GM10248 (cell line): Measurements from ENCODE around the gene CRTC1.

Experiments used
- CTCF ChIA-PET: fragments of 300-600 bp; sonication (Branson Sonifier 250); formaldehyde crosslinking; extraction: SDS; loops from one replicate; lab custom pipeline; 2021; ENCODE audit warnings: antibody characterized with exemption; lab: Yijun Ruan, JAX
- POLR2A ChIA-PET: fragments of 350-650 bp; sonication (Branson Sonifier 250); formaldehyde crosslinking; extraction: SDS; loops from one replicate; lab custom pipeline; 2020; ENCODE audit warnings: antibody characterized with exemption; lab: Yijun Ruan, JAX
- DNase-seq: peaks from one replicate; pipeline ENCODE4 v3.0.0; 2012; ENCODE audit errors: extremely low spot score
- TF ChIP-seq, protein P1 (sequence below): IDR thresholded peaks from 2 replicates; pipeline ENCODE4 v1.5.1; 2012; ENCODE audit warnings: mild to moderate bottlenecking, low read depth; ENCODE audit errors: extremely low read depth, missing control alignments, control extremely low read depth

Gene CRTC1

DNA sequence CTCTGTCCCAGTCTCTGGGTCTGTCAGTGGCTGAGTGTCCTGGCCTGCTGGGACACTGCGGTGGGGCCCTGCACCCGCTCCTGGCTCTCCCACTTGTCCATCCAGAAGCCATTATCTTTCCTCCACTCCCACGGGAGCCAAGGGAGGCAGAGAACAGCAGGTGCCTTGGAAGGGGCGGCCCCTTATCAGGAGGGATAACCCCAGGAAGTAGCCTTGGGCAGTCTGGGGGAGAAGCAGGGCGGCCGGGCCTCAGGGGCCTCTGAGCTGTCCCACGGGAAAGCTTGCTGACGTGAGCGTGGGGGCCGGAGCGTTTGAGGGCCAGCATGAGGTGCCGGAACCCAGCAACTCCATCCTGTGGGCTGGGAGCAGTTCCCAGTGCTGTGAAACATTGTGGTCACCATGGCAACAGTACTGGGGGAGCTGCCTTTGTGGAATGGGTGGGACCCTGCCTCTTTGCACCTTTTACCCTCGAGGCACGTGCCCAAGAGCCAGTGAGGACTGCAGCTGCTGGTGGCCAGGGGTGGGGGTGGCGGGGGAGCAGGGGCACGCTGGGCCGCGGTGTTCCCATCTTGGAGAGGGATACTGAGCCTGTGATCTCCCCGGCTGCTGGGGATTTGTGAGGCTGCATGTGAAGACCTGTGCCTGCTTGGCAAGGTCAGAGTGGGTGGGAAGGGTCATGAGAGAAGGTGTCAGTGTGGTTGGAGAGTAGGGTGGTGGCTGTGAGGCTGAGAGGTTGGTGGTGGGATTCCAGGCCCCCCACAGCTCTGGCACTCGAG is 25.7 kb upstream of the CRTC1 start:
- ChIA-PET CTCF (interaction anchor here (0.7 to 0.9 kb wide), 3 partner anchors 12 to 206 kb away, joined by 3 to 4 read pairs (median 3); no protein-coding TSS in a partner anchor), POLR2A (no interaction called here)
- TF ChIP-seq, protein P1, sequence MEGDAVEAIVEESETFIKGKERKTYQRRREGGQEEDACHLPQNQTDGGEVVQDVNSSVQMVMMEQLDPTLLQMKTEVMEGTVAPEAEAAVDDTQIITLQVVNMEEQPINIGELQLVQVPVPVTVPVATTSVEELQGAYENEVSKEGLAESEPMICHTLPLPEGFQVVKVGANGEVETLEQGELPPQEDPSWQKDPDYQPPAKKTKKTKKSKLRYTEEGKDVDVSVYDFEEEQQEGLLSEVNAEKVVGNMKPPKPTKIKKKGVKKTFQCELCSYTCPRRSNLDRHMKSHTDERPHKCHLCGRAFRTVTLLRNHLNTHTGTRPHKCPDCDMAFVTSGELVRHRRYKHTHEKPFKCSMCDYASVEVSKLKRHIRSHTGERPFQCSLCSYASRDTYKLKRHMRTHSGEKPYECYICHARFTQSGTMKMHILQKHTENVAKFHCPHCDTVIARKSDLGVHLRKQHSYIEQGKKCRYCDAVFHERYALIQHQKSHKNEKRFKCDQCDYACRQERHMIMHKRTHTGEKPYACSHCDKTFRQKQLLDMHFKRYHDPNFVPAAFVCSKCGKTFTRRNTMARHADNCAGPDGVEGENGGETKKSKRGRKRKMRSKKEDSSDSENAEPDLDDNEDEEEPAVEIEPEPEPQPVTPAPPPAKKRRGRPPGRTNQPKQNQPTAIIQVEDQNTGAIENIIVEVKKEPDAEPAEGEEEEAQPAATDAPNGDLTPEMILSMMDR = no peak
- DNase-seq = peak; percentile 80

DNA sequence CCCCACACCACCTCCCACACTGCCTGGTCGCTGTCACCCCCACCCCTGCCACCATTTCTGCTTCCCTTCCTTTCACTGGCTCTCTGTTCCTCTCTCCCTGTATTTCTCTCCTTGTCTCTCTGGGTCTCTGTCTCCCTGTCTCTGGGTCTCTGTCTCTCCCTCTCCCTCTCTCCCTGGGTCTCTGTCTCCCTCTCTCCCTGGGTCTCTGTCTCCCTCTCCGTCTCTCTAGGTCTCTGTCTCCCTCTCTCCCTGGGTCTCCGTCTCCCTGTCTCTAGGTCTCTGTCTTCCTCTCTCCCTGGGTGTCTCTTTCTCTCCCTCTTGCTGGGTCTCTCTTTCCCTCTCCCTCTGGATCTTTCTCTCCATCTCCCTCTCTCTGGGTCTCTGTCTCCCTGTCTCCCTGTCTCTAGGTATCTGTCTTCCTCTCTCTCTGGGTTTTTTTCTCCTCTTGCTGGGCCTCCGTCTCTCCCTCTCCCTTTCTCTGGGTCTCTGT is 25.1 kb upstream of the CRTC1 start:
- TF ChIP-seq, protein P1 = no peak
- CTCF ChIA-PET = interaction anchor here (0.7 to 0.9 kb wide), 2 partner anchors 12 to 207 kb away, joined by 3 read pairs; no protein-coding TSS in a partner anchor
- POLR2A ChIA-PET = no interaction called here
- DNase-seq = no peak

DNA sequence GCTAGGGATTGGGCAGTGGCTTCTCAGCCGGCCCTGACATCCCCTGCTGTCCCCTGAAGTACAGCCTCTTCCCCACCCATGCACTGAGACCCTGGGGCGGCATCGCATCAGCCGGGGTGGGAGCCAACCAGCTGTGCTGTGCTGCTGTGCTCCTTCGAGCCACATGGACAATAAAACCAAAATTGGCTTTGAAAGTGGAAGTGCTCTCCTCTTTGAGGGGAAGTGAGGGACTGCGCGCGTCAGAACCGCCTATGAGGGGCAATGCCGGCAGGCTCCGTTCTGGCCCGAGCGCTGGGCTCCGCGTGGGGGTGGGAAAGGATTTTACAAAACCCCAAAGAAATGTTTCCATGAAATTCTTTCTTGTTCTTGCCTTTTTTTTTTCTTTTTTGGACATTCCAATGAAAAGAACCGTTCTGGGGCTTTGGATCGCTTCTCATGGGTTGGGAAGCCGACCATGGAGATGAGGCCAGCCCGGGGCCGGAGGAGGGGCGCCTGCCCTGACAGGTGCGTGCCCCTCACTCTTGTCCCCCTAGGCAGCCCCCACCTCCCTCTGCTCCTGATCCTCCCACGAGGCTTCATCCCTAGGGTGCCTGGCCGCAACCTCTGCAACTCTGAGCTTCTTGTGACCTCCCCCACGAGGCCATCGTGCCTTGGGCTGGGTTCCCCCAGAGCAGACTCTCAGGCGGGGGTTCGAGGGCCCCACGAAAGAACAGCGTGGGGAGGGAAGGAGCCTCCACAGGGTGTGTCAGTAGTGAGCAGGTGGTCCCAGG is 24.0 kb upstream of the CRTC1 start:
- CTCF ChIA-PET = no interaction called here
- POLR2A ChIA-PET = no interaction called here
- TF ChIP-seq, protein P1 = no peak
- peak; percentile 76 for DNase-seq

DNA sequence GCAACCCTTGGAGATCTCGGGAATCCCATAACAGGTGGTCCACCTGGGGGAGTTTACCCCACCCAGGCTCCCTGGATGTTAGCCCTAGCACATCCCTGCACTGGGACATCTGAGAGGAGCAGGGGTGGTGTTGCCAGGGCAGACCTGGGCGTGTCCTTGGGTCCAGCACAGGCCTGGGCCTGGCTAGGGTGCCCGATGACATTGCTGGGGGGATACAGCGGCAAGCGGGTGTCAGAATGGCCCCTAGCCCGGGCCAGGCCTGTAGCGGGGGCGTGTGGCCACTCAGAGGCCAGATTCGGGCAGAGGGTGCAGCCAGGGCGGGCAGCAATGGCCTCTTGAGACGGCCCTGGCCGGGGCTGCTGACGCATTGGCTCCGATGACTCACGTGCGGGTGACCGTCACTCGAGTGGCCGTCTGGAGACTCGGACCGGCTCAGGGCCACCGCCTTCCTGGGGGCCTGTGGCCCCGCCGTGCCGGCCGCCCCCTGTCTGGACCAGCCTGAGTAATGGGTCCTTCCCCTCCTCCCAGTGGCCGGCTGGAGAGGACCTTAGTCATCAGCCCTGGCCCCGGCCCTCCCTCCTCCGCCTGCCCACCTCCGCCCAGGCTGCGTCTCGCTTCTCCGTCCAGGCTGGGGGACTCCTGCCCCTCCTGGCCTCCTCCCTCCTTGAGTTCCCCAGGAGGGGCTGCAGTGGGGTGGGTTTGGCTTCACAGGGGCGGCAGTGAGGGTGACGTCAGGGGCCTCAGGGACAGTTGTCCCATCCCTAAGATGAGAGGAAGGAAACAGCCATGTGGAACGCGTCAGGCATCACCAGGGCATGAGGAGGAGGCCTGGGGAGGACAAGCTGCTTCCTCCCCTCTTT is 23.2 kb upstream of the CRTC1 start:
- no peak for DNase-seq
- ChIA-PET POLR2A (no interaction called here), CTCF (interaction anchor here (0.9 kb wide), 1 partner anchor 23 kb away, joined by 4 read pairs; the partner anchor contains the start of gene CRTC1)
- TF ChIP-seq, protein P1 = no peak

DNA sequence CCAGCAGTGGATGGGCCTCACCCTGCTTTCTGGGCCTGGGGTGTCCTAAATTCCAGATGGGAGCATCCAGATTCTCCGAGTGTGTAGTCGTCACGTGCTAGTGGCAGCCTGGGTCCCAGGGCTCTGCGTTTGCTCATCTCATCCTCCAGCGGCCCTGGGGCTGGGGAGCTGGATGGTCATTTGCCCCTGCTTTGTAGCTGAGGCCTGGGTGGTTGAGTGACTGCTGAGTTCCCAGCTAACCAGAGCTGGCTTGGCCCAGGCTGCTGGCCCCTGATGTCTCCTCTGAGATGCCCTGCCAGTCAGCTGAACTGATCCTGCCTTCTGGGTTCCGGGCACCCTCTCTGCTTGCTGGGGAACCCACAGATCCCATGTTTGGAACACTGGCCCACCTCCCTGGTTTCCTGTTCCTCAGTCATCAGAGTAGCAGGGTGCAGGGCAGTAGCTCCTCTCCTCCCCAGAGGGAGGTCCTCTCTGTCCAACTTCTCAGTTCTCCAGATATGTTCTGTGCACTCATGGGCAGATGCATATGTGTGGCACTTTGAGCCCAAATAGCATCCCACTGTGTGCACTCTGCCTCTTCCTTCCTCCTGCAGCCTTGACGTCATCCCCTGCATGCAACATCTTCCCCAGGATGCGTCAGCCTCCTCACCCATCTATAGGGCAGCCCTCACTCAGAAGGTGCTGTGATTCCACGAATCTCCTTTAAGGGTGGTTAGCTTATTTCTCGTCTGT is 22.4 kb upstream of the CRTC1 start:
- CTCF ChIA-PET = interaction anchor here (0.9 kb wide), 1 partner anchor 22 kb away, joined by 4 read pairs; the partner anchor contains the start of gene CRTC1
- DNase-seq = no peak
- TF ChIP-seq, protein P1 = no peak
- POLR2A ChIA-PET = no interaction called here
